GM18505 (cell line): ENCODE data around the gene WIPF1.
A peak's percentile ranks its signal among the peaks of the same experiment; 100 is the strongest.

ENCODE experiments used
- ATAC-seq: cut with Tn5 transposase; IDR thresholded peaks from one replicate; pipeline ENCODE4 v1.9.1; 2021; ENCODE audit not compliant: unreplicated experiment
- POLR2A ChIP-seq: IDR thresholded peaks from 4 replicates; pipeline ENCODE4 v1.6.1; 2011; ENCODE audit warnings: borderline replicate concordance; ENCODE audit not compliant: insufficient read depth, insufficient read length; ENCODE audit errors: extremely low read depth

WIPF1 gene

GRCh38 chr2:174586418-174587295 lies 10.9 kb downstream of the WIPF1 start:
- ATAC-seq: no peak
- TF ChIP-seq POLR2A: no peak

GRCh38 chr2:174585657-174586252 lies 11.8 kb downstream of the WIPF1 start:
- no peak for ATAC-seq
- TF ChIP-seq POLR2A: no peak

GRCh38 chr2:174585146-174585545 lies 12.5 kb downstream of the WIPF1 start:
- no peak for ATAC-seq
- TF ChIP-seq POLR2A: no peak

- TF ChIP-seq POLR2A: no peak
- no peak for ATAC-seq
Observed at GRCh38 chr2:174581491-174581890, 16.1 kb downstream of the WIPF1 start.

GRCh38 chr2:174580951-174581350 lies 16.7 kb downstream of the WIPF1 start:
- ATAC-seq: no peak
- TF ChIP-seq POLR2A: no peak

- ATAC-seq: no peak
- TF ChIP-seq POLR2A: no peak
Observed at GRCh38 chr2:174577967-174578589, 19.5 kb downstream of the WIPF1 start.

- no peak for ATAC-seq
- no peak for TF ChIP-seq POLR2A
Observed at GRCh38 chr2:174575124-174575776, 22.4 kb downstream of the WIPF1 start.

GRCh38 chr2:174574657-174575056 lies 22.9 kb downstream of the WIPF1 start:
- no peak for TF ChIP-seq POLR2A

GRCh38 chr2:174573621-174574081 lies 24.0 kb downstream of the WIPF1 start:
- ATAC-seq: no peak
- TF ChIP-seq POLR2A: peak; percentile 16

More at GRCh38 chr2:174574657-174575056, 22.9 kb downstream of the WIPF1 start:
- ATAC-seq: no peak

- no peak for TF ChIP-seq POLR2A
- no peak for ATAC-seq
Observed at GRCh38 chr2:174572556-174572955, 25.0 kb downstream of the WIPF1 start.

- ATAC-seq: no peak
Observed at GRCh38 chr2:174571669-174572323, 25.8 kb downstream of the WIPF1 start.

GRCh38 chr2:174570318-174570958 lies 27.2 kb downstream of the WIPF1 start:
- TF ChIP-seq POLR2A: no peak
- ATAC-seq: no peak

More at GRCh38 chr2:174571669-174572323, 25.8 kb downstream of the WIPF1 start:
- no peak for TF ChIP-seq POLR2A

- TF ChIP-seq POLR2A: no peak
- no peak for ATAC-seq
Observed at GRCh38 chr2:174569678-174570077, 27.9 kb downstream of the WIPF1 start.

- no peak for TF ChIP-seq POLR2A
- no peak for ATAC-seq
Observed at GRCh38 chr2:174568425-174568824, 29.2 kb downstream of the WIPF1 start.
